ENCODE data around the gene AIF1. TPM values are rescaled to one million over a fixed set of nuclear protein-coding genes. Genes with fewer than 3 reads are reported as not detected.
A peak's percentile ranks its signal among the peaks of the same experiment; 100 is the strongest.

The AIF1 gene
- total RNA-seq, 1 donor, result 66.8 TPM

- DNase-seq (ENCODE audit: low read depth in 2 of 3, low spot score in 2 of 3), result no peak
These were observed 46.5 kb downstream of the AIF1 start for GRCh38 chr6:31661262-31662123.

GRCh38 chr6:31662124-31662723 is 47.2 kb downstream of the AIF1 start:
- DNase-seq (ENCODE audit: low read depth in 2 of 3, low spot score in 2 of 3), result no peak

- DNase-seq (ENCODE audit: low read depth in 2 of 3, low spot score in 2 of 3), result no peak
These were observed 48.3 kb downstream of the AIF1 start for GRCh38 chr6:31663126-31663960.

GRCh38 chr6:31663961-31664789 is 49.1 kb downstream of the AIF1 start:
- DNase-seq (ENCODE audit: low read depth in 2 of 3, low spot score in 2 of 3), result peak in 1 of 3 donors; percentile 21

- DNase-seq (ENCODE audit: low read depth in 2 of 3, low spot score in 2 of 3), result peak; percentile 84 to 94 (median 91)
These were observed 49.9 kb downstream of the AIF1 start, which contains the start of gene GPANK1 for GRCh38 chr6:31664790-31665500. TSS of gene GPANK1 (minus strand) at chr6:31664997. CDS start at chr6:31664478, 519 bp downstream.

GRCh38 chr6:31665501-31666336 is 50.7 kb downstream of the AIF1 start, which contains the start of gene CSNK2B:
TSS of gene CSNK2B (plus strand) at chr6:31666080. CDS start at chr6:31666832, 752 bp downstream.
- peak; percentile 89 to 99 (median 98) for DNase-seq (ENCODE audit: low read depth in 2 of 3, low spot score in 2 of 3)

- DNase-seq (ENCODE audit: low read depth in 2 of 3, low spot score in 2 of 3), result no peak
These were observed 51.4 kb downstream of the AIF1 start for GRCh38 chr6:31666337-31666965.

Small RNAs within 50 kb of the gene (small RNA-seq; reads per million reads assigned to genes)
- gene MIR6832, result not detected
- gene RF00019, result not detected
- gene SNORA38, result 38.3 reads per million, percentile 96 among the genes with 10 or more reads in this experiment
- gene UQCRHP1, result not detected

Other genes with a start within 250 kb of the AIF1 start
- 15.9 TPM for gene MICA, start 211.6 kb upstream of the AIF1 start, total RNA-seq
- 15.1 TPM for gene MICB, start 117.1 kb upstream of the AIF1 start, total RNA-seq
- not detected for gene MCCD1, start 86.3 kb upstream of the AIF1 start, total RNA-seq
- 571 TPM for gene DDX39B, start 73.2 kb upstream of the AIF1 start, total RNA-seq
- gene ATP6V1G2, start 68.6 kb upstream of the AIF1 start, total RNA-seq, result 1.1 TPM
- 33.7 TPM for gene NFKBIL1, start 67.6 kb upstream of the AIF1 start, total RNA-seq
- under 0.01 TPM for gene LTA, start 42.9 kb upstream of the AIF1 start, total RNA-seq
- 0.27 TPM for gene TNF, start 39.7 kb upstream of the AIF1 start, total RNA-seq
- 31.0 TPM for gene LTB, start 32.8 kb upstream of the AIF1 start, total RNA-seq
- gene LST1, start 29.0 kb upstream of the AIF1 start, total RNA-seq, result 74.9 TPM
- gene NCR3, start 22.2 kb upstream of the AIF1 start, total RNA-seq, result 0.27 TPM
- gene PRRC2A, start 5.5 kb downstream of the AIF1 start, total RNA-seq, result 117 TPM
- gene BAG6, start 37.4 kb downstream of the AIF1 start, total RNA-seq, result 172 TPM
- 3.8 TPM for gene APOM, start 40.7 kb downstream of the AIF1 start, total RNA-seq
- 19.1 TPM for gene C6orf47, start 45.5 kb downstream of the AIF1 start, total RNA-seq
- gene GPANK1, start 49.8 kb downstream of the AIF1 start, total RNA-seq, result 16.2 TPM
- gene CSNK2B, start 50.8 kb downstream of the AIF1 start, total RNA-seq, result 232 TPM
- gene LY6G5B, start 54.7 kb downstream of the AIF1 start, total RNA-seq, result 7.8 TPM
- 3.5 TPM for gene LY6G5C, start 65.8 kb downstream of the AIF1 start, total RNA-seq
- 75.4 TPM for gene ABHD16A, start 88.1 kb downstream of the AIF1 start, total RNA-seq
- gene LY6G6F, start 91.6 kb downstream of the AIF1 start, total RNA-seq, result 0.54 TPM
- gene LY6G6D, start 100.1 kb downstream of the AIF1 start, total RNA-seq, result 1.6 TPM
- 0.54 TPM for gene LY6G6C, start 106.5 kb downstream of the AIF1 start, total RNA-seq
- gene MPIG6B, start 108.1 kb downstream of the AIF1 start, total RNA-seq, result 7.8 TPM
- 223 TPM for gene DDAH2, start 114.1 kb downstream of the AIF1 start, total RNA-seq
- 794 TPM for gene CLIC1, start 121.3 kb downstream of the AIF1 start, total RNA-seq
- 32.3 TPM for gene MSH5, start 124.8 kb downstream of the AIF1 start, total RNA-seq
- 0.27 TPM for gene SAPCD1, start 147.4 kb downstream of the AIF1 start, total RNA-seq
- gene VWA7, start 162.1 kb downstream of the AIF1 start, total RNA-seq, result 2.4 TPM
- 52.0 TPM for gene VARS1, start 180.5 kb downstream of the AIF1 start, total RNA-seq
- 70.6 TPM for gene LSM2, start 191.7 kb downstream of the AIF1 start, total RNA-seq
- 1.9 TPM for gene HSPA1L, start 200.0 kb downstream of the AIF1 start, total RNA-seq
- gene HSPA1A, start 200.3 kb downstream of the AIF1 start, total RNA-seq, result 358 TPM
- gene HSPA1B, start 212.5 kb downstream of the AIF1 start, total RNA-seq, result 303 TPM
- gene NEU1, start 247.6 kb downstream of the AIF1 start, total RNA-seq, result 51.7 TPM